GM12878 (cell line): ENCODE measurements around the gene NEO1. TPM values are rescaled to one million over a fixed set of nuclear protein-coding genes. Genes with fewer than 3 reads are reported as not detected.

Experiments used
- ATAC-seq: fragments of 200-7000 bp; cut with Tn5 transposase; 3 replicates; pipeline ENCODE4 v1.9.1; 2020; ENCODE audit warnings: mild to moderate bottlenecking, moderate library complexity
- BruUV-seq: library from RNA; stranded (reverse); fragments of 400-500 nt; replicated peaks from 2 replicates; lab custom pipeline; 2021; lab: Mats Ljungman, UMichigan
- CTCF ChIA-PET: fragments of 300-600 bp; sonication (Branson Sonifier 250); formaldehyde crosslinking; extraction: SDS; loops from one replicate; lab custom pipeline; 2021; ENCODE audit warnings: inconsistent platforms; lab: Yijun Ruan, JAX
- POLR2A ChIA-PET: fragments of 350-600 bp; formaldehyde crosslinking; extraction: SDS; loops from one replicate; lab custom pipeline; 2021; ENCODE audit warnings: inconsistent platforms; lab: Charles Lee
- RAD21 ChIA-PET: fragments of 300-600 bp; sonication (Branson Sonifier 250); formaldehyde crosslinking; loops from one replicate; lab custom pipeline; 2023; ENCODE audit warnings: antibody characterized with exemption; ENCODE audit not compliant: unreplicated experiment; lab: Charles Lee
- SMC1A ChIA-PET: fragments of 300-600 bp; sonication (Branson Sonifier 250); formaldehyde crosslinking; loops from one replicate; lab custom pipeline; 2023; ENCODE audit not compliant: unreplicated experiment, uncharacterized antibody; lab: Charles Lee
- DNase-seq: peaks from one replicate; pipeline ENCODE4 v3.0.0-alpha.2; 2011; ENCODE audit warnings: low read depth, low spot score
- FAIRE-seq: peaks from 3 replicates; lab custom pipeline; 2011; peaks lifted over from hg19 to GRCh38; lab: Jason Lieb, UNC
- H2AFZ ChIP-seq: 2 replicates; pipeline ENCODE4 v1.6.0; 2011; ENCODE audit warnings: low read depth, low read length, control low read depth; ENCODE audit not compliant: control insufficient read depth
- H3K27ac ChIP-seq: 2 replicates; pipeline ENCODE4 v1.5.1; 2011; ENCODE audit warnings: control low read depth; ENCODE audit not compliant: control insufficient read depth, insufficient read depth
- H3K27me3 ChIP-seq, 2 experiments: replicated peaks in 1 of 2; 2 replicates each; pipeline versions ENCODE4 v1.6.0 to v1.6.1; 2011; ENCODE audit warnings: low read length in 1 of 2; ENCODE audit not compliant: control insufficient read depth in 2 of 2, insufficient read depth in 2 of 2
- H3K36me3 ChIP-seq, 2 experiments: 2 replicates each; pipeline ENCODE4 v1.5.1; 2011; ENCODE audit warnings: low read length in 1 of 2; ENCODE audit not compliant: control insufficient read depth in 2 of 2, insufficient read depth in 2 of 2
- H3K4me1 ChIP-seq: 2 replicates; pipeline ENCODE4 v1.6.1; 2011; ENCODE audit warnings: mild to moderate bottlenecking, low read length, moderate library complexity, mixed read lengths; ENCODE audit not compliant: control insufficient read depth, insufficient read depth
- H3K4me2 ChIP-seq: 2 replicates; pipeline ENCODE4 v1.6.0; 2011; ENCODE audit warnings: control low read depth; ENCODE audit not compliant: control insufficient read depth, insufficient read depth
- H3K4me3 ChIP-seq: fragments of 200-600 bp; sonication (generic); 2 replicates; pipeline ENCODE4 v1.5.1; 2016
- H3K79me2 ChIP-seq: 2 replicates; pipeline ENCODE4 v1.6.0; 2011; ENCODE audit warnings: low read length; ENCODE audit not compliant: control insufficient read depth, insufficient read depth
- H3K9ac ChIP-seq: 2 replicates; pipeline ENCODE4 v1.8.0; 2011; ENCODE audit warnings: low read length, control low read depth, mixed read lengths; ENCODE audit not compliant: control insufficient read depth, insufficient read depth
- H3K9me3 ChIP-seq: replicated peaks from 3 replicates; pipeline ENCODE4 v1.5.1; 2011; ENCODE audit warnings: mild to moderate bottlenecking, low read length; ENCODE audit not compliant: control insufficient read depth, insufficient read depth
- H4K20me1 ChIP-seq: 2 replicates; pipeline ENCODE4 v1.6.0; 2011; ENCODE audit not compliant: control insufficient read depth, insufficient read depth
- CBX5 ChIP-seq: sonication (generic); IDR thresholded peaks from 2 replicates; pipeline ENCODE4 v1.6.1; 2016; ENCODE audit warnings: low read depth, moderate library complexity, mild to moderate bottlenecking, inconsistent platforms
- MTA2 ChIP-seq: fragments of 450-650 bp; IDR thresholded peaks from 2 replicates; pipeline ENCODE4 v1.6.1; 2016; ENCODE audit warnings: low read depth, mild to moderate bottlenecking, moderate library complexity
- MYB ChIP-seq: fragments of 150-350 bp; IDR thresholded peaks from 2 replicates; pipeline ENCODE4 v1.6.1; 2014; ENCODE audit warnings: mild to moderate bottlenecking, low read depth, low read length, borderline replicate concordance
- MYC ChIP-seq: IDR thresholded peaks from 2 replicates; pipeline ENCODE4 v1.6.1; 2011; ENCODE audit warnings: mild to moderate bottlenecking, low read length, moderate library complexity, inconsistent platforms; ENCODE audit not compliant: insufficient read depth, insufficient replicate concordance, insufficient read length, severe bottlenecking
- REST ChIP-seq: IDR thresholded peaks from 2 replicates; pipeline ENCODE4 v1.6.1; 2012; ENCODE audit warnings: mild to moderate bottlenecking, low read depth, low read length
- SMARCA5 ChIP-seq: fragments of 450-650 bp; IDR thresholded peaks from 2 replicates; pipeline ENCODE4 v1.6.1; 2017; ENCODE audit warnings: mild to moderate bottlenecking
- SREBF2 ChIP-seq: IDR thresholded peaks from 2 replicates; pipeline ENCODE4 v1.6.1; 2012; ENCODE audit warnings: mild to moderate bottlenecking, low read length
- SRF ChIP-seq, 2 experiments: IDR thresholded peaks; 2 replicates each; pipeline ENCODE4 v1.6.1; 2011; ENCODE audit warnings: low read depth in 2 of 2, low read length in 2 of 2, mild to moderate bottlenecking in 1 of 2, moderate library complexity in 1 of 2
- ZBTB33 ChIP-seq: fragments of 450-650 bp; IDR thresholded peaks from 2 replicates; pipeline ENCODE4 v1.6.1; 2017; ENCODE audit warnings: mild to moderate bottlenecking
- WGBS: methylation state at CpG from one replicate; pipeline ENCODE4 v1.1.6; 2016; ENCODE audit warnings: low lambda C conversion rate; ENCODE audit not compliant: insufficient replicate concordance, insufficient coverage; ENCODE audit errors: missing lambda C conversion rate; 5-methylcytosine and 5-hydroxymethylcytosine counted together
- in situ Hi-C: fragments of 300-500 bp; cut with MboI; formaldehyde crosslinking; loops from 9 replicates; pipeline ENCODE4 v1.14.3; 2018; ENCODE audit warnings: mixed read lengths
- intact Hi-C: fragments of 100-400 bp; cut with micrococcal nuclease; formaldehyde crosslinking; loops from one replicate; pipeline ENCODE4 v1.14.2; 2022; ENCODE audit not compliant: unreplicated experiment
- polyA plus RNA-seq, 11 experiments: library from polyadenylated mRNA; depleted of rRNA in 4 of 11; unstranded in 6 of 11; stranded (reverse) in 5 of 11; fragments of >200 nt; fragmentation: Nextera tagmentation in 4 of 11; fragmentation: Illumina TruSeq in 1 of 11; extraction: Ambion mirVana in 4 of 11; extraction: Trizol in 1 of 11; gene quantifications; 1 replicate in 1 of 11; 2 replicates in 10 of 11; pipeline versions ENCODE4 v1.2.1 to v1.2.3, GENCODE V29; 2011 to 2016; ENCODE audit warnings: inconsistent platforms in 2 of 11, missing spikeins in 2 of 11, low read depth in 1 of 11
- total RNA-seq, 4 experiments: library from RNA; depleted of rRNA in 3 of 4; stranded (reverse); fragments of >200 nt in 3 of 4; fragmentation: Illumina TruSeq in 1 of 4; extraction: Trizol in 1 of 4; gene quantifications; 2 replicates each; pipeline versions ENCODE4 v1.2.1 to v1.2.3, GENCODE V29; 2013 to 2021

Gene NEO1
- total and polyA plus RNA-seq, 10 of the 15 experiments (the other 5 are each of a cell fraction or from before 2014, with no cell fraction given), result 0.03 to 2.0 (median 0.32) TPM

GRCh38 chr15:73176598-73176997, 124.3 kb downstream of the NEO1 start:
- TF ChIP-seq SRF (IDR thresholded peaks at IDR 0.05; ENCODE audit: low read depth in 2 of 2, low read length in 2 of 2), result no peak
- no peak overlapping the region for H3K4me2 ChIP-seq
- DNase-seq, result no peak
- in situ Hi-C loops (no loop called here), intact Hi-C loops (no loop called here)
- CTCF ChIA-PET, result interaction anchor here (1.0 kb wide), 1 partner anchor 30 kb away, joined by 3 read pairs; no protein-coding TSS in a partner anchor
- POLR2A ChIA-PET, result no interaction called here
- no peak overlapping the region for H3K27ac ChIP-seq
- no peak for ATAC-seq
- no peaks in the 10 kb centered on the region for H4K20me1 ChIP-seq
- FAIRE-seq, result no peak
- H3K4me3 ChIP-seq, result no peak overlapping the region
- RAD21 ChIA-PET, result no interaction called here
- no peaks in the 10 kb centered on the region for H3K9me3 ChIP-seq
- 32% methylated on average over 2 of the region's 2 CpGs for WGBS
- H3K9ac ChIP-seq, result no peak overlapping the region
- no peaks in the 10 kb centered on the region for H3K79me2 ChIP-seq
- no peak overlapping the region for H2AFZ ChIP-seq
- no peaks in the 10 kb centered on the region for H3K27me3 ChIP-seq
- no TSS peak for BruUV-seq
- SMC1A ChIA-PET, result interaction anchor here (1.1 to 1.5 kb wide), 3 partner anchors 9 to 59 kb away, joined by 3 read pairs; no protein-coding TSS in a partner anchor
- H3K4me1 ChIP-seq, result no peaks in the 10 kb centered on the region
- no peaks in the 10 kb centered on the region for H3K36me3 ChIP-seq

- H3K27me3 ChIP-seq, result no peaks in the 10 kb centered on the region
- in situ Hi-C loops, result no loop called here
- no peak overlapping the region for H3K27ac ChIP-seq
- no peaks in the 10 kb centered on the region for H4K20me1 ChIP-seq
- ATAC-seq, result no peak
- no peaks in the 10 kb centered on the region for H3K36me3 ChIP-seq
- RAD21 ChIA-PET, result no interaction called here
- 43% methylated on average over 3 of the region's 3 CpGs for WGBS
- DNase-seq, result no peak
- SMC1A ChIA-PET, result interaction anchor here (0.6 kb wide), 1 partner anchor 135 kb away, joined by 3 read pairs; no protein-coding TSS in a partner anchor
- H2AFZ ChIP-seq, result no peak overlapping the region
- no peak overlapping the region for H3K4me2 ChIP-seq
- no TSS peak for BruUV-seq
- H3K9me3 ChIP-seq, result no peaks in the 10 kb centered on the region; the same call in 2 of the 3 replicates
- CTCF ChIA-PET, result interaction anchor here (0.7 kb wide), 1 partner anchor 26 kb away, joined by 3 read pairs; no protein-coding TSS in a partner anchor
- H3K79me2 ChIP-seq, result no peaks in the 10 kb centered on the region
- TF ChIP-seq SMARCA5, result no peak
- no peak for TF ChIP-seq ZBTB33
- no peak for TF ChIP-seq MTA2
- no peak for TF ChIP-seq MYB
- TF ChIP-seq SREBF2, result no peak
- no peak for TF ChIP-seq REST
- TF ChIP-seq MYC, result no peak
- TF ChIP-seq CBX5, result no peak
- H3K9ac ChIP-seq, result no peak overlapping the region
- H3K4me3 ChIP-seq, result no peak overlapping the region
- H3K4me1 ChIP-seq, result no peaks in the 10 kb centered on the region
- no peak for FAIRE-seq
- intact Hi-C loops, result no loop called here
- POLR2A ChIA-PET, result no interaction called here
Measured at GRCh38 chr15:73183071-73183470, 130.8 kb downstream of the NEO1 start.
